ENCODE results near the gene TYW5.

The TYW5 gene

DNA sequence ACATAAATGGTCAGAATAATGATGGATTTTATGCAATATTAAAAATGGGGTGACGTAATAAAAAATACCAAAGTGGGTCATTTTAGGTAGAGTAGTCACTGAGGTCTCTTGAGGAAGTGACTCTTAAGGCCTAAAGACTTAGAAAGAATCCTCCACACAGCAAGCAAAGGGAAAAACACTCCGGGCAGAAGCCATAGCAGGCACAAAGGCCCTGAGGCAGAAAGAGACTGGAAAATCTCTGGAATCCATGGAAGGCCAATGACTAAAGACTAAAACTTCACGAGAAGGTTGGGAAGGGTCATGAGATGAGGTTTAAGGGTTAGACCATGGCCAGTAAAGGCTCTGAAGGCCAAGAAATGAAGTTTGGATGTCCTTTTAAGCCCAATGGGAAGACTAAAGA is 37.0 kb upstream of the TYW5 start:
- TF ChIP-seq, protein P1, sequence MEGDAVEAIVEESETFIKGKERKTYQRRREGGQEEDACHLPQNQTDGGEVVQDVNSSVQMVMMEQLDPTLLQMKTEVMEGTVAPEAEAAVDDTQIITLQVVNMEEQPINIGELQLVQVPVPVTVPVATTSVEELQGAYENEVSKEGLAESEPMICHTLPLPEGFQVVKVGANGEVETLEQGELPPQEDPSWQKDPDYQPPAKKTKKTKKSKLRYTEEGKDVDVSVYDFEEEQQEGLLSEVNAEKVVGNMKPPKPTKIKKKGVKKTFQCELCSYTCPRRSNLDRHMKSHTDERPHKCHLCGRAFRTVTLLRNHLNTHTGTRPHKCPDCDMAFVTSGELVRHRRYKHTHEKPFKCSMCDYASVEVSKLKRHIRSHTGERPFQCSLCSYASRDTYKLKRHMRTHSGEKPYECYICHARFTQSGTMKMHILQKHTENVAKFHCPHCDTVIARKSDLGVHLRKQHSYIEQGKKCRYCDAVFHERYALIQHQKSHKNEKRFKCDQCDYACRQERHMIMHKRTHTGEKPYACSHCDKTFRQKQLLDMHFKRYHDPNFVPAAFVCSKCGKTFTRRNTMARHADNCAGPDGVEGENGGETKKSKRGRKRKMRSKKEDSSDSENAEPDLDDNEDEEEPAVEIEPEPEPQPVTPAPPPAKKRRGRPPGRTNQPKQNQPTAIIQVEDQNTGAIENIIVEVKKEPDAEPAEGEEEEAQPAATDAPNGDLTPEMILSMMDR (IDR thresholded peaks at IDR 0.05) = no peak

DNA sequence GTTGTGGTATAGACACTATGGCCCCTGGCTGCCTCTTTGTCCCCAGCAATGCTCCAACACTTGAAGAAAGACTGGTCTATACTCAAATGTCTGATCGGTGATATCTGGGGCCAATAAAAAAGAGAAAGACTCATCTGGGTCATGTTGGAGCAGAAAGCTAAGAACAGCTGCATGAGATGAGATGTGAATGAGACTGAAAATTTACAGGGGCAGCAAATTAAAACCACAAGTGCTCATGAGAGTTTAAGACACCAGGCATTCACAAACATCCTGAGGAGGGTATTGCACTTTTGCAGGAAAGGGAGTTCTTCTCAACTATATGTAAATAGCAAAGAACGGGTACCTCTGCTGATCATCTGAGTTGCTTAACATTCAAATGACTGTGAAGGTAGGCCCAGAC is 36.4 kb upstream of the TYW5 start:
- TF ChIP-seq, protein P1 (IDR thresholded peaks at IDR 0.05) = no peak

DNA sequence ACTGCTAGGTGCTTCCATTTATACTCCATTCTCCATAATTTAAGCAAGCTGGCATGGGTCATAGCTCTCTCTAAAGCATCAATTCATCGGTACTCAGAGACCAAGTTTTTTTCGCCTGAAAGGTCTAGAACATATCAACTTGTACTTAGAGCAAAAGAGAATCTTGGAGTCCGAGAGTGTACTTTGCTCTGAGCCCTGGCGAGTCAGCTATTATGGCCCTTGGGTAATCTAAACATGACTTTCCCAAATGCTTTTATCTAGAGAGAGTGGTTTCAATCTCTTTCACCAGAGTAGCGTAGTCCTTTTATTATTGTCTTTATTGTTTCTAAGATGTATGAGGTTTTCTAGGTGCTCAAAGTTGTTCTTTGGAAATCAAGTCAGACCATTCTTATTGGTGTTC is 34.5 kb upstream of the TYW5 start:
- TF ChIP-seq, protein P1 (IDR thresholded peaks at IDR 0.05) = no peak

DNA sequence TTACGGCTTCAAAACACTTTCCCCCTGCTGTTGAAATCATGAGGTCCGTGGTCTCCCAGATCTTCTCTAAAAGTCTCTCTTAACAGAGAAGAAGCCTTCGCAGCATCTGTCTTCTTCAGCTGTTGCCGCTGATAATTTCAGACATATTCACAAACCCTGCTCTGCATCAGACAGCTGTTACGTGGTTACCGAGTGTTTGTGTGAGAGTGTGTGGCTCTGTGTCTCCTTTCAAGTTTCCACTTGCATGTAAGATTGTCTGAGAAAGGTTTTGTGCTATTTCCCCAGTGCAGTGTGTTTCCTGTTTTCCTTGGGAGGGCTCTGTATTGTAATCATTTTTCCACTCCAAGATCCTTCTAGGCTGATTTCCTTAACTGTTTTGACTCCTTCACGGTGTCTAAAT is 32.9 kb upstream of the TYW5 start:
- TF ChIP-seq, protein P1 (IDR thresholded peaks at IDR 0.05) = no peak

DNA sequence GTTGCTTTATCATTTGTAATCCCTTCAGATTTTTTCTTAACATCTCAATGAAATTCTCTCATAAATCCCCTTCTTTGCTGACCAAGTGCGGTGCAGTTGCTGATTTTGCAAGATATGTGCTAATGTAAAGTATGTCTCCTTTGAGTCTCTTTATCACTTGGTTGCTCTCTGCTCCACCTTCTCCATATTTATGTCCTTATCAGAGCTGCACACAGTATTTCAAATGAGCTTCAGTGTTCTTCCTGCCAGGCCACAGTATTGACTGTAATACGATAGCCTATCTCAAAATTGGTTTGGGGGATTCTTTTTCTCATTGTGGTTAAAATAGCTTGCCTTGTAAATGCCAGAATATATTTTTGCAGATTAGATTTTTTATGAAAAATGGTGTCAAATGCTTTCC is 32.3 kb upstream of the TYW5 start:
- TF ChIP-seq, protein P1 (IDR thresholded peaks at IDR 0.05) = no peak

DNA sequence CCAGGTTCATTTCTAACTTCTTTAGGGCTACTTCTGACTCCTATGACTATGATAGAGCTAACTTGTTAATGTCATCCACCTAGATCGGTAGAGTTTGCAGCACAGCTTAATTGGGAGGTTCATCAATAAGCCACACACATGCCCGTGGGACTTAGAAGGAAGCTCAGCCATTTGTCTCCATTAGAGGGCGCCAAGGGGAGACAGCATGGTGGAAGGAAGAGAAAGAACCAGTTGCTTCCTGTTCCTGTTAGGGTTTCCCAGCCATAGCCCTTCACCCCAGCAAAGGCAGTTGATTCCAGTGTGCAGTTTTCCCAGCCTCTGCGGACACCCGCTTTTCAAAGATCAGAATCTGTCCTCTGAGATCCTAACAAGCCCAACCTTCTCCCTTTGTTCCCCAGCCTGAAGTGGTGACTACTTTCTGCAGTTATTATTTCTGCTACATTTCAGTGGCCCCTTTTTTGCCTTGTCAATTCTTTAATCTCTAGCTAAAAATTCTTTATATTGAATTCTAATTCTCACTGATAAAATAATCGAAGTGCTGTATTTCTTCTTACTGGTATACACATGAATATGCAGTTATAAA is 30.4 kb upstream of the TYW5 start:
- TF ChIP-seq, protein P1 (IDR thresholded peaks at IDR 0.05) = peak; percentile 67

DNA sequence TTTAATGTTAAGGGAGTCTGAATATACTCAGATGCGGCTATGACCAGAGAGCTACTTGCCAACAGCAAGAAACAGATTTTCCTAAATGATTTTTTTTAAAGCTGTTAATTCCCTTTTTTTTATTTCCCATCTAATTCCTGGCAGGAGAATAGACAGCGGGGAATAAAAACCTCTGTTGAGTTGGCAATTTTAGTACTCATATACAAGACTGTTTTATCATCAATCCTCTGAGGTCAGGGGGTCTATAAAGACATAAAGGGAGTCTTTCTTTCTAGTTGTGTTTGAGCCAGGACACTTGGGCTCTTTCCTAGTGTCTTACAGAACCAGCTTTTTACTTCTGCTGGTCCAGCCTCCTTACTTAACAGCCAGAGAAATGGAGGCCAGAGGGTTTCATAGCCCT is 29.5 kb upstream of the TYW5 start:
- TF ChIP-seq, protein P1 (IDR thresholded peaks at IDR 0.05) = no peak

DNA sequence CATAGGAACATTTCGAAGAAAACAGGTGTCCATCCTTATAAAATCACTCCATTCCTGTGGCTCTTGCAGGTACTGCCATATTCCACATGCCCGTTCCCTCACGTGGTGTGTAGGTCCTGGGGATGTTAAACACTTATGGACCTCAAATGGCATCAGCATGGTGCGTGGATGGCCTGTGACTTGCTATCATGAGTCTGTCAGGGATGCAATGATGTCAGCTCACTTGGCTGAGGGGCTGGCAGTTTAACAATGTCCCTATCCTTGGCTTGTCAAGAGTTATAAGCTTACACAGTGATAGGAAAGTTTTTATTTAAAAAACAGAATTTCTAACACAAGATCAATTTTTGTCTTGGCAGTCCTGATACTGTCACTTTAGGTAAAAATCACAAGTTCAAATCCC is 28.9 kb upstream of the TYW5 start:
- TF ChIP-seq, protein P1 (IDR thresholded peaks at IDR 0.05) = no peak

Measured in LNCAP (cell line).